ENCODE data around the gene OCA2.

Gene OCA2

DNA sequence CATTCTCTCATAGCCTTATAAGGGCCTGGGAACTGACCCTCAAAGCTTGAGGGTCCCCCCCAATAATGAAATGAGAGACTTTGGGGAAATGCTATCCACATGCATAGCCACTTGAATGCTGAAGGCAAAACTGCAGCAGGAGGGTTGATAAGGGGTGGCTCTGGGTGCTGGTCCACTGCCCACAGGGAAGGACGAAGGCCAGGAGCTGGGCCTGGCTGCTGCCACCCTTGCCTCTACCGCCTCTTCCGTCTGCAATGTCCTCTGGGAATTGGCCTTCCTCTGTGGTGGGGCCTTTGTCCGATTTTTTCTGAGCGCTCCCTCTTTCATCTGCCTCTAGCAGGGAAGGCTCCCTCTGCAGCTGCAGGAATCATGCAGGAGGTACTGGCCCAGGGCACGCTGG is 41.0 kb downstream of the OCA2 start:
- TF ChIP-seq TAF1 (IDR thresholded peaks at IDR 0.05; ENCODE audit: borderline replicate concordance, insufficient read depth, low read length) (no peak), FOXP2 (optimal IDR thresholded peaks at IDR 0.05; ENCODE audit: borderline replicate concordance, extremely low read depth, extremely low read length, insufficient read depth) (no peak), SIN3A (IDR thresholded peaks at IDR 0.05; ENCODE audit: borderline replicate concordance, insufficient read depth, low read length) (no peak), POLR2AphosphoS5 (IDR thresholded peaks at IDR 0.05; ENCODE audit: low read depth, low read length) (no peak)
- TF ChIP-seq, protein P1, sequence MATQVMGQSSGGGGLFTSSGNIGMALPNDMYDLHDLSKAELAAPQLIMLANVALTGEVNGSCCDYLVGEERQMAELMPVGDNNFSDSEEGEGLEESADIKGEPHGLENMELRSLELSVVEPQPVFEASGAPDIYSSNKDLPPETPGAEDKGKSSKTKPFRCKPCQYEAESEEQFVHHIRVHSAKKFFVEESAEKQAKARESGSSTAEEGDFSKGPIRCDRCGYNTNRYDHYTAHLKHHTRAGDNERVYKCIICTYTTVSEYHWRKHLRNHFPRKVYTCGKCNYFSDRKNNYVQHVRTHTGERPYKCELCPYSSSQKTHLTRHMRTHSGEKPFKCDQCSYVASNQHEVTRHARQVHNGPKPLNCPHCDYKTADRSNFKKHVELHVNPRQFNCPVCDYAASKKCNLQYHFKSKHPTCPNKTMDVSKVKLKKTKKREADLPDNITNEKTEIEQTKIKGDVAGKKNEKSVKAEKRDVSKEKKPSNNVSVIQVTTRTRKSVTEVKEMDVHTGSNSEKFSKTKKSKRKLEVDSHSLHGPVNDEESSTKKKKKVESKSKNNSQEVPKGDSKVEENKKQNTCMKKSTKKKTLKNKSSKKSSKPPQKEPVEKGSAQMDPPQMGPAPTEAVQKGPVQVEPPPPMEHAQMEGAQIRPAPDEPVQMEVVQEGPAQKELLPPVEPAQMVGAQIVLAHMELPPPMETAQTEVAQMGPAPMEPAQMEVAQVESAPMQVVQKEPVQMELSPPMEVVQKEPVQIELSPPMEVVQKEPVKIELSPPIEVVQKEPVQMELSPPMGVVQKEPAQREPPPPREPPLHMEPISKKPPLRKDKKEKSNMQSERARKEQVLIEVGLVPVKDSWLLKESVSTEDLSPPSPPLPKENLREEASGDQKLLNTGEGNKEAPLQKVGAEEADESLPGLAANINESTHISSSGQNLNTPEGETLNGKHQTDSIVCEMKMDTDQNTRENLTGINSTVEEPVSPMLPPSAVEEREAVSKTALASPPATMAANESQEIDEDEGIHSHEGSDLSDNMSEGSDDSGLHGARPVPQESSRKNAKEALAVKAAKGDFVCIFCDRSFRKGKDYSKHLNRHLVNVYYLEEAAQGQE (IDR thresholded peaks at IDR 0.05; ENCODE audit: insufficient read depth in 1 of 2, low read depth in 2 of 2, low read length in 2 of 2): no peak

GRCh38 chr15:28051955-28052633 is 47.0 kb downstream of the OCA2 start:
- TF ChIP-seq FOXP2 (optimal IDR thresholded peaks at IDR 0.05; ENCODE audit: borderline replicate concordance, extremely low read depth, extremely low read length, insufficient read depth): no peak
- no peak for TF ChIP-seq TAF1 (IDR thresholded peaks at IDR 0.05; ENCODE audit: borderline replicate concordance, insufficient read depth, low read length)
- TF ChIP-seq SIN3A (IDR thresholded peaks at IDR 0.05; ENCODE audit: borderline replicate concordance, insufficient read depth, low read length): no peak
- no peak for TF ChIP-seq POLR2AphosphoS5 (IDR thresholded peaks at IDR 0.05; ENCODE audit: low read depth, low read length)
- TF ChIP-seq, protein P1 (IDR thresholded peaks at IDR 0.05; ENCODE audit: insufficient read depth in 1 of 2, low read depth in 2 of 2, low read length in 2 of 2): no peak

GRCh38 chr15:28049581-28049980 is 49.5 kb downstream of the OCA2 start:
- TF ChIP-seq, protein P1 (IDR thresholded peaks at IDR 0.05; ENCODE audit: insufficient read depth in 1 of 2, low read depth in 2 of 2, low read length in 2 of 2): no peak
- no peak for TF ChIP-seq POLR2AphosphoS5 (IDR thresholded peaks at IDR 0.05; ENCODE audit: low read depth, low read length)
- no peak for TF ChIP-seq TAF1 (IDR thresholded peaks at IDR 0.05; ENCODE audit: borderline replicate concordance, insufficient read depth, low read length)
- TF ChIP-seq SIN3A (IDR thresholded peaks at IDR 0.05; ENCODE audit: borderline replicate concordance, insufficient read depth, low read length): no peak
- TF ChIP-seq FOXP2 (optimal IDR thresholded peaks at IDR 0.05; ENCODE audit: borderline replicate concordance, extremely low read depth, extremely low read length, insufficient read depth): no peak

DNA sequence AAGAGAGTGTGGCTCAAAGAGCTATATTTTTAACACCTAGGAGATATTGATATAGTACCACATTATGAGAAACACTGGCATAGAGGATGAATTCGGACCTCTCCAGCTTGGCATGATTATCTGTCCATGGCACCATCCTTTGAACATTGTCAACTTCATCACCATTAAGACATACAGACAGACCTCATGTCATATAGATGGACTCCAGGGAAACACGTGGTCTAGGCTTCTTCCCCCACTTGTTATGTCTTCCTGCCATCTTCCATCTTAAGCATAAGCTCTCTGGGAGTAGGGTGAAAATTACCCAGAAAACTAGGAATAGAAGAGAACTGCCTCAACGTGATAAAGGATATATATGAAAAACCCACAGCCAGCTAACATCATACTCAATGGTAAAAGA is 51.8 kb downstream of the OCA2 start:
- TF ChIP-seq FOXP2 (optimal IDR thresholded peaks at IDR 0.05; ENCODE audit: borderline replicate concordance, extremely low read depth, extremely low read length, insufficient read depth): no peak

DNA sequence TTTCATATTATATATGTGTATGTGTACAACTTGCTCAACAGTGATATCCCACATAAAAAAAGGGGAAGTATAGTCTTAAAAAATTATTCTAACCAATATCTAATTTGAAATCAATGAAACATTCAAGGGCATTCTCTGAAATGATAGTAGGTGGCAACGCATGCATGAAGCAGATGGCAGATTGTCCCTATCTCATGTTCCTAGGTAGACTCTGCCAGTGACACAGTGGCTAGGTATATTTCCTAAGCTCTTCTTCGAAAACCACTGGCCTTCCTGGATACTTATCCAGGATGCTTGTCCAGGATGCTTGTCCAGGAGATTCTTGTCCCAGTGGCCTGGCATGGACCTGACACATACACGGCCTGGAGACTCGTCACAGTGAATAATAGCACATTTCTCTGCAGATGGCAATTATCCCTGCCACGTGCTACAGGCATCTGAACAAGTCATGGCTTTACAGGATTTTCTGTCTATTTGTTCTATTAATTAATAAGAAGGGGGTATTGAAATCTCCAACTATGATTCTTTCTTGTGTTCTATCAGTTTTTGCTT is 54.9 kb downstream of the OCA2 start:
- no peak for TF ChIP-seq SIN3A (IDR thresholded peaks at IDR 0.05; ENCODE audit: borderline replicate concordance, insufficient read depth, low read length)
- TF ChIP-seq, protein P1 (IDR thresholded peaks at IDR 0.05; ENCODE audit: insufficient read depth in 1 of 2, low read depth in 2 of 2, low read length in 2 of 2): no peak
- TF ChIP-seq POLR2AphosphoS5 (IDR thresholded peaks at IDR 0.05; ENCODE audit: low read depth, low read length): no peak
- no peak for TF ChIP-seq FOXP2 (optimal IDR thresholded peaks at IDR 0.05; ENCODE audit: borderline replicate concordance, extremely low read depth, extremely low read length, insufficient read depth)
- TF ChIP-seq TAF1 (IDR thresholded peaks at IDR 0.05; ENCODE audit: borderline replicate concordance, insufficient read depth, low read length): no peak

Measured in PFSK-1 (cell line).